A549 (cell line): ENCODE measurements around the gene ADAP1.

Source experiments
- CEBPB ChIP-seq, 2 experiments: fragments of >200 bp in 1 of 2; sonication (Bioruptor Twin) in 1 of 2; formaldehyde crosslinking in 1 of 2; IDR thresholded peaks; 2 replicates each; pipeline ENCODE4 v1.6.1; 2012 to 2016
- CHD2 ChIP-seq: fragments of 150-350 bp; IDR thresholded peaks from 2 replicates; pipeline ENCODE4 v1.6.1; 2014; ENCODE audit warnings: low read length; ENCODE audit not compliant: partially characterized antibody
- EP300 ChIP-seq, 2 experiments: fragments of >200 bp; sonication (Bioruptor Twin); formaldehyde crosslinking; IDR thresholded peaks; 2 replicates in 1 of 2; 3 replicates in 1 of 2; pipeline ENCODE4 v1.6.1; 2016 to 2017
- KDM1A ChIP-seq: fragments of 200-600 bp; sonication (generic); IDR thresholded peaks from 2 replicates; pipeline ENCODE4 v1.6.1; 2016; ENCODE audit warnings: low read depth, mild to moderate bottlenecking
- NR3C1 ChIP-seq: fragments of >200 bp; sonication (Bioruptor Twin); formaldehyde crosslinking; IDR thresholded peaks from 3 replicates; pipeline ENCODE4 v1.6.1; 2017
- USF2 ChIP-seq: fragments of 450-650 bp; IDR thresholded peaks from 2 replicates; pipeline ENCODE4 v1.6.1; 2014; ENCODE audit warnings: antibody characterized with exemption

- TF ChIP-seq KDM1A = no peak
- no peak for TF ChIP-seq CEBPB (IDR thresholded peaks at IDR 0.05)
- no peak for TF ChIP-seq NR3C1
- no peak for TF ChIP-seq USF2
- TF ChIP-seq EP300 (IDR thresholded peaks at IDR 0.05) = no peak
- TF ChIP-seq CHD2 = no peak
These were observed 19.7 kb upstream of the ADAP1 start for GRCh38 chr7:974172-974571.
